Gastroesophageal sphincter (tissue), 4 donors: ENCODE data around the gene SHTN1. TPM values are rescaled to one million over a fixed set of nuclear protein-coding genes. Genes with fewer than 3 reads are reported as not detected.
A peak's percentile ranks its signal among the peaks of the same experiment; 100 is the strongest.

Experiments used
- ATAC-seq: fragments of 150-250 bp; one replicate; pipeline ENCODE4 v1.9.1; 2016; ENCODE audit warnings: mild to moderate bottlenecking, moderate library complexity
- H3K27ac ChIP-seq, 4 donors: fragments of 200-600 bp; sonication (generic) in 3 of 4; 1 replicate in 3 of 4; 2 replicates in 1 of 4; pipeline ENCODE4 v1.5.1; 2016 to 2019
- H3K27me3 ChIP-seq: fragments of 200-600 bp; sonication (generic); one replicate; pipeline ENCODE4 v1.5.1; 2019
- H3K36me3 ChIP-seq, 2 donors: fragments of 200-600 bp; sonication (generic); one replicate each; pipeline ENCODE4 v1.5.1; 2019; ENCODE audit warnings: control low read depth in 1 of 2
- H3K4me1 ChIP-seq, 3 donors: fragments of 200-600 bp; sonication (generic); 1 replicate in 2 of 3; 2 replicates in 1 of 3; pipeline ENCODE4 v1.5.1; 2016 to 2019; ENCODE audit warnings: control low read depth in 2 of 3
- H3K4me3 ChIP-seq, 2 donors: fragments of 200-600 bp; sonication (generic); one replicate each; pipeline ENCODE4 v1.5.1; 2019; ENCODE audit warnings: mild to moderate bottlenecking in 1 of 2, moderate library complexity in 1 of 2
- H3K9me3 ChIP-seq, 3 donors: fragments of 200-600 bp; sonication (generic); one replicate each; pipeline ENCODE4 v1.5.1; 2017 to 2019; ENCODE audit warnings: control low read depth in 2 of 3
- EP300 ChIP-seq: sonication (generic); formaldehyde crosslinking; IDR thresholded peaks from one replicate; pipeline ENCODE4 v1.6.1; 2017; ENCODE audit warnings: antibody characterized with exemption, mild to moderate bottlenecking
- POLR2A ChIP-seq, 2 donors: fragments of 450-650 bp; IDR thresholded peaks; one replicate each; pipeline ENCODE4 v1.6.1; 2017; ENCODE audit warnings: antibody characterized with exemption in 2 of 2, mild to moderate bottlenecking in 2 of 2, moderate library complexity in 1 of 2
- POLR2AphosphoS5 ChIP-seq: sonication (generic); formaldehyde crosslinking; IDR thresholded peaks from one replicate; pipeline ENCODE4 v1.6.1; 2017; ENCODE audit warnings: antibody characterized with exemption
- WGBS, 2 donors: methylation state at CpG; one replicate each; pipeline ENCODE4 v1.1.5; 2018; ENCODE audit warnings: low coverage in 1 of 2; 5-methylcytosine and 5-hydroxymethylcytosine counted together
- total RNA-seq, 4 donors: library from RNA; depleted of rRNA; stranded (reverse); fragments of >200 nt; gene quantifications; one replicate each; pipeline ENCODE4 v1.1.0, GENCODE V29; 2016
- TF ChIP-seq, protein P1 (sequence below), 4 experiments: fragments of 200-600 bp in 2 of 4; fragments of 450-650 bp in 2 of 4; sonication (generic) in 1 of 4; IDR thresholded peaks; one replicate each; pipeline ENCODE4 v1.5.1; 2017 to 2019; ENCODE audit warnings: antibody characterized with exemption in 4 of 4, mild to moderate bottlenecking in 2 of 4, moderate library complexity in 2 of 4

The SHTN1 gene
- total RNA-seq, 4 donors from 2014 or later = 4.3 to 9.2 (median 6.3) TPM

- no peaks in the 10 kb centered on the region for H3K9me3 ChIP-seq
- 2 to 6% methylated on average over 7 of the region's 7 CpGs for WGBS, 2 donors
- H3K36me3 ChIP-seq = no peaks in the 10 kb centered on the region
- no peak overlapping the region for H3K4me3 ChIP-seq
- H3K4me1 ChIP-seq = peaks cover 0 to 10% (median 0%) of the 10 kb centered on the region in 3 donors
- no peak overlapping the region for H3K27ac ChIP-seq
- H3K27me3 ChIP-seq = no peaks in the 10 kb centered on the region
- TF ChIP-seq POLR2A (IDR thresholded peaks at IDR 0.05) = no peak
- TF ChIP-seq POLR2AphosphoS5 = no peak
- TF ChIP-seq, protein P1, sequence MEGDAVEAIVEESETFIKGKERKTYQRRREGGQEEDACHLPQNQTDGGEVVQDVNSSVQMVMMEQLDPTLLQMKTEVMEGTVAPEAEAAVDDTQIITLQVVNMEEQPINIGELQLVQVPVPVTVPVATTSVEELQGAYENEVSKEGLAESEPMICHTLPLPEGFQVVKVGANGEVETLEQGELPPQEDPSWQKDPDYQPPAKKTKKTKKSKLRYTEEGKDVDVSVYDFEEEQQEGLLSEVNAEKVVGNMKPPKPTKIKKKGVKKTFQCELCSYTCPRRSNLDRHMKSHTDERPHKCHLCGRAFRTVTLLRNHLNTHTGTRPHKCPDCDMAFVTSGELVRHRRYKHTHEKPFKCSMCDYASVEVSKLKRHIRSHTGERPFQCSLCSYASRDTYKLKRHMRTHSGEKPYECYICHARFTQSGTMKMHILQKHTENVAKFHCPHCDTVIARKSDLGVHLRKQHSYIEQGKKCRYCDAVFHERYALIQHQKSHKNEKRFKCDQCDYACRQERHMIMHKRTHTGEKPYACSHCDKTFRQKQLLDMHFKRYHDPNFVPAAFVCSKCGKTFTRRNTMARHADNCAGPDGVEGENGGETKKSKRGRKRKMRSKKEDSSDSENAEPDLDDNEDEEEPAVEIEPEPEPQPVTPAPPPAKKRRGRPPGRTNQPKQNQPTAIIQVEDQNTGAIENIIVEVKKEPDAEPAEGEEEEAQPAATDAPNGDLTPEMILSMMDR (IDR thresholded peaks at IDR 0.05) = no peak
- no peak for TF ChIP-seq EP300
- no peak for ATAC-seq
These were observed 113.8 kb downstream of the SHTN1 start for GRCh38 chr10:116891208-116891607.

GRCh38 chr10:116889066-116889465 is 115.9 kb downstream of the SHTN1 start:
- 79 to 100% methylated on average over 1 to 2 of the region's 3 CpGs for WGBS, 2 donors
- H3K27ac ChIP-seq = no peak overlapping the region

GRCh38 chr10:116888380-116889055 is 116.5 kb downstream of the SHTN1 start:
- 44 to 62% methylated on average over 7 of the region's 7 CpGs for WGBS, 2 donors
- TF ChIP-seq POLR2AphosphoS5 = peak; percentile 38
- TF ChIP-seq, protein P1 (IDR thresholded peaks at IDR 0.05) = no peak
- peak; percentile 91 for ATAC-seq
- no peak overlapping the region for H3K27ac ChIP-seq
- H3K27me3 ChIP-seq = no peaks in the 10 kb centered on the region
- H3K9me3 ChIP-seq = no peaks in the 10 kb centered on the region
- H3K4me1 ChIP-seq = peaks cover 0 to 10% (median 0%) of the 10 kb centered on the region in 3 donors
- no peaks in the 10 kb centered on the region for H3K36me3 ChIP-seq
- no peak overlapping the region for H3K4me3 ChIP-seq

More at GRCh38 chr10:116889066-116889465, 115.9 kb downstream of the SHTN1 start:
- TF ChIP-seq, protein P1 (IDR thresholded peaks at IDR 0.05) = no peak
- TF ChIP-seq EP300 (no peak), POLR2AphosphoS5 (no peak), POLR2A (IDR thresholded peaks at IDR 0.05) (no peak)
- no peaks in the 10 kb centered on the region for H3K36me3 ChIP-seq
- no peaks in the 10 kb centered on the region for H3K9me3 ChIP-seq
- no peak overlapping the region for H3K4me3 ChIP-seq
- no peaks in the 10 kb centered on the region for H3K27me3 ChIP-seq
- H3K4me1 ChIP-seq = peaks cover 0 to 10% (median 0%) of the 10 kb centered on the region in 3 donors
- no peak for ATAC-seq

GRCh38 chr10:116886772-116887171 is 118.2 kb downstream of the SHTN1 start:
- Histone ChIP-seq H3K36me3 (no peaks in the 10 kb centered on the region), H3K27me3 (no peaks in the 10 kb centered on the region), H3K9me3 (no peaks in the 10 kb centered on the region), H3K4me1 (peaks cover 0 to 10% (median 0%) of the 10 kb centered on the region in 3 donors), H3K27ac (no peak overlapping the region), H3K4me3 (no peak overlapping the region)
- ATAC-seq = no peak
- TF ChIP-seq, protein P1 (IDR thresholded peaks at IDR 0.05) = no peak
- TF ChIP-seq EP300 (no peak), POLR2AphosphoS5 (no peak), POLR2A (IDR thresholded peaks at IDR 0.05) (no peak)
- WGBS, 2 donors = 83% methylated on average over 2 of the region's 4 CpGs; no CpG with 5 or more reads in 1 of the 2 donors

- no peak for ATAC-seq
- 65 to 67% methylated on average over 2 of the region's 2 CpGs for WGBS, 2 donors
- no peak for TF ChIP-seq POLR2AphosphoS5
- Histone ChIP-seq H3K4me3 (no peak overlapping the region), H3K27ac (no peak overlapping the region), H3K4me1 (no peaks in the 10 kb centered on the region), H3K9me3 (no peaks in the 10 kb centered on the region), H3K36me3 (no peaks in the 10 kb centered on the region), H3K27me3 (no peaks in the 10 kb centered on the region)
These were observed 122.3 kb downstream of the SHTN1 start for GRCh38 chr10:116882639-116883038.
